Heart left ventricle (tissue), 13 donors: Measurements from ENCODE around the gene TEN1.

Experiments used
- POLR2A ChIP-seq, 2 donors: fragments of 450-650 bp; IDR thresholded peaks; one replicate each; pipeline ENCODE4 v1.6.1; 2017; ENCODE audit warnings: antibody characterized with exemption in 2 of 2, mild to moderate bottlenecking in 2 of 2, moderate library complexity in 2 of 2
- TF ChIP-seq, protein P1 (sequence below), 12 donors: fragments of 200-600 bp; sonication (generic) in 4 of 12; IDR thresholded peaks; one replicate each; pipeline versions ENCODE4 v1.5.0 to v1.8.0; 2018 to 2022; ENCODE audit warnings: antibody characterized with exemption in 12 of 12, mild to moderate bottlenecking in 5 of 12
- donor health status: ischemic (EF 13 %, LVEDD 7.1; RV severe dilation, severe dysfunction).
- donor health status: DM: no; HTN: yes; CAD: no.
- donor health status: DM: no; HTN: no; CAD: no.
- donor health status: ischemic (EF 25% LVEDD 6.9; RV normal size, moderate dysfunction).
- donor health status: ischemic (EF 25% LVEDD 5.7; RV mildly dilated, moderate dysfunction).
- donor health status: ischemic (EF 35%, LVEDD 5.7; RV mildly dilated, moderate dysfunction).
- donor health status: nonischemic (EF 11% LVEDD 7.7; RV severe dilation, severe dysfunction).
- donor health status: DM: yes; HTN: yes; CAD: no.
- donor health status: PGD.
- donor health status: ischemic (EF 29% LVEDD 5.4; RV normal size, mild dysfunction).
- donor health status: nonischemic (EF 23%, LVEDD 6.1; RV moderate dilation, normal function).

DNA sequence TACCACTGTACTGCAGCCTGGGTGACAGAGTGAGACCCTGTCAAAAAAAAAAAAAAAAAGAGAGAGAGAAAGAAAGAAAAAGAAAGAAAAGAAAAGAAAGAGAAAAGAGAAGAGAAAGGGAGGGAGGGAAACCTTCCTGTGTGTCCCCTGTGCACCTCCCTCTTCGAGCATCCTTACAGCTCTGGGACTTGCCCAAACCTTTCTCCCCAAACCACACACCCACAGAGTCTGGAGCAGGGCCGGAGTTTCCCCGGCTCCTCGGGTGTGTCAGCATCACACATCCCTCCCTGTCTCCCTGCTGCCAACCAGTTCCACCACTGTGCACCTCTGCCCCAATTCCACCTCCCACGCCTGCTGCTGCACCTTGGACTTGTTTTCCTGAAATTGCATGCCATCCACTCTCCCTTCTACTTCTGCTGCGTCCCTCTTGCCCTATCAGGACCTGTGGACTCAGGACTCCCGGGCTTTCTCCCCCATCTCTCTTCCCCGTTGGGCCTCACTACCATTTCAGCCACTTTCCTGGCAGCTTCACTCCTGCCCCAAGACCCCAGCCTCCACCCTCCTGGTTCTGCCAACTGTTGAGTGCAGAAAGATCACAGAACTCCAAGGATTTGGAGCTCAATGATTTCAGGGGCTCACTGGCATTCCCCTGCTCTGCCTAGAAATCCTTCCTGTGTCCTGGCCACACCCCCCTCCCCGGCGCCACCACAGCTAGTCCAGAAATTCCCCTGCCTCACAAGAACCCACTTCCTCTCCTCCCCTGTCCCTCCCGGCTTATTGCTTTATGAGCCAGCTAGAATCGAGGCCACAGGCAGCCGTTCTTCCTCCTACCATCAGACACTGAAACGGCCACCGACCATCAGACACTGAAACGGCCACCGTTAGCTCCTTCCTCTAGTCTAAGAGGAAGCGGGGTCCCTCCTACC is 17.9 kb downstream of the TEN1 start:
- TF ChIP-seq, protein P1, sequence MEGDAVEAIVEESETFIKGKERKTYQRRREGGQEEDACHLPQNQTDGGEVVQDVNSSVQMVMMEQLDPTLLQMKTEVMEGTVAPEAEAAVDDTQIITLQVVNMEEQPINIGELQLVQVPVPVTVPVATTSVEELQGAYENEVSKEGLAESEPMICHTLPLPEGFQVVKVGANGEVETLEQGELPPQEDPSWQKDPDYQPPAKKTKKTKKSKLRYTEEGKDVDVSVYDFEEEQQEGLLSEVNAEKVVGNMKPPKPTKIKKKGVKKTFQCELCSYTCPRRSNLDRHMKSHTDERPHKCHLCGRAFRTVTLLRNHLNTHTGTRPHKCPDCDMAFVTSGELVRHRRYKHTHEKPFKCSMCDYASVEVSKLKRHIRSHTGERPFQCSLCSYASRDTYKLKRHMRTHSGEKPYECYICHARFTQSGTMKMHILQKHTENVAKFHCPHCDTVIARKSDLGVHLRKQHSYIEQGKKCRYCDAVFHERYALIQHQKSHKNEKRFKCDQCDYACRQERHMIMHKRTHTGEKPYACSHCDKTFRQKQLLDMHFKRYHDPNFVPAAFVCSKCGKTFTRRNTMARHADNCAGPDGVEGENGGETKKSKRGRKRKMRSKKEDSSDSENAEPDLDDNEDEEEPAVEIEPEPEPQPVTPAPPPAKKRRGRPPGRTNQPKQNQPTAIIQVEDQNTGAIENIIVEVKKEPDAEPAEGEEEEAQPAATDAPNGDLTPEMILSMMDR (IDR thresholded peaks at IDR 0.05) = no peak
- TF ChIP-seq POLR2A (IDR thresholded peaks at IDR 0.05) = no peak
